Skin epidermis (tissue), 12 donors: ENCODE results near the gene OR52B6.
"Not testable (repeated sequence)": the region's sequence is repeated elsewhere in the genome, so short reads cannot be mapped to it uniquely, and the experiment has no call there.

ENCODE experiments used
- H3K27ac ChIP-seq, 21 experiments: fragments of 200-600 bp; sonication (generic) in 11 of 21; one replicate each; pipeline ENCODE4 v1.5.0; 2020; ENCODE audit warnings: mild to moderate bottlenecking in 3 of 21, inconsistent platforms in 2 of 21, moderate library complexity in 2 of 21
- H3K4me3 ChIP-seq, 7 experiments: fragments of 200-600 bp; sonication (generic) in 2 of 7; one replicate each; pipeline ENCODE4 v1.5.0; 2020; ENCODE audit warnings: inconsistent platforms in 2 of 7, mild to moderate bottlenecking in 2 of 7, moderate library complexity in 1 of 7

The OR52B6 gene, protein sequence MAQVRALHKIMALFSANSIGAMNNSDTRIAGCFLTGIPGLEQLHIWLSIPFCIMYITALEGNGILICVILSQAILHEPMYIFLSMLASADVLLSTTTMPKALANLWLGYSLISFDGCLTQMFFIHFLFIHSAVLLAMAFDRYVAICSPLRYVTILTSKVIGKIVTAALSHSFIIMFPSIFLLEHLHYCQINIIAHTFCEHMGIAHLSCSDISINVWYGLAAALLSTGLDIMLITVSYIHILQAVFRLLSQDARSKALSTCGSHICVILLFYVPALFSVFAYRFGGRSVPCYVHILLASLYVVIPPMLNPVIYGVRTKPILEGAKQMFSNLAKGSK

DNA sequence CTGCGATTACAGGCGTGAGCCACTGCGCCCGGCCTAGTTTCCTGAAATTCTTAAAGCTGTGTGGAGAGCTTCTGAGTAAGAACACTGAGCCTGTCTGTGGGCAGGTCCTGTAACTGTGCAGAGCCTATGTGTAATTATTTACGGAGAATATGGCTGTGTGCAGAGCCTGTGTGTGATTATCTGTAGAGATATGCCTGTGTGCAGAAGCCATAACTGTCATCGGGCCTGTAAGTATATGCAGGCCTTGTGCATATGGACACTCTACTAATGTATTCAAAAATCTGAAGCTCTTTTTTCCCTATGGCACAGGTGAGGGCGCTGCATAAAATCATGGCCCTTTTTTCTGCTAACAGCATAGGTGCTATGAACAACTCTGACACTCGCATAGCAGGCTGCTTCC is at the start of gene OR52B6:
TSS of gene OR52B6 (plus strand) at position 301 of the 400 bp plus-strand sequence. CDS start at position 301, 0 bp downstream.
- no peak within 1 kb of the TSS for H3K27ac ChIP-seq
- no peak within 1 kb of the TSS for H3K4me3 ChIP-seq

DNA sequence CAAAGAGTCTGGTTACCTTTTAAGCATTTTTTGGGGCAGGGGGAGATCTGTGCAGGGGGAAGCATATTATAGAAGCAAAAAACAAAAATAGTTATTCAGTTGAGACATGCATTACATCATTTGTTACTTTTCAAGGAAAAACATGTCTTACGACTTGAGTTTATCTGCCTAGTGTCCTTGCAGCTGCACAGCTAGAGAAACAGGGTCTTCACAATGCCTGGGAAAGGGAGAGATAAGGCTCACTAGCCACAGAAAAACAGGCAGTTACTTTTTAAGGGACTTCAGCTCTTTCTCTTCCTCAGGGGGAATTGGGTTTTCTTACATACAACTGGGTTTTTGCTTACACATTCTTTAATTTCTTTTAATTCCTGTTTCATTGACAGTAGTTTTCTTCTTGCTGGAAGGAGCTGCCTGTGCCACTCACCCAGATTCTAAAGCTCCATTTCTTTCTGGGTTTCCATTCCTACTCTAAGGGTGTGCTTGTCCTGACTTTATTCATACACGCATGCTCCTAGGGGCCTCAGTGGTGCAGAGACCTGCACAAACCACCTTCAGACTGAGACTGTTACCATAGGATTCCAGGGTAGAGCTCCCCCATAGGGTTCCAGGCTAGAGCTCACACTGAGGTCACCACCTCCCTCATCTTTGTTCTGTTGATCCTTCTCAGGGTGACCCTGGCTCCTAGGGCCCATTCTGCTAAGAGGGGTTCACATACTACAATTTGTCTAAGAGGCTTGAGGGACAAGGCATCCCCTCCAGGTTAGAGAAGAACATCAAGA is 49.4 kb upstream of the OR52B6 start:
- Histone ChIP-seq H3K4me3 (no peak overlapping the region), H3K27ac (no peak overlapping the region)

DNA sequence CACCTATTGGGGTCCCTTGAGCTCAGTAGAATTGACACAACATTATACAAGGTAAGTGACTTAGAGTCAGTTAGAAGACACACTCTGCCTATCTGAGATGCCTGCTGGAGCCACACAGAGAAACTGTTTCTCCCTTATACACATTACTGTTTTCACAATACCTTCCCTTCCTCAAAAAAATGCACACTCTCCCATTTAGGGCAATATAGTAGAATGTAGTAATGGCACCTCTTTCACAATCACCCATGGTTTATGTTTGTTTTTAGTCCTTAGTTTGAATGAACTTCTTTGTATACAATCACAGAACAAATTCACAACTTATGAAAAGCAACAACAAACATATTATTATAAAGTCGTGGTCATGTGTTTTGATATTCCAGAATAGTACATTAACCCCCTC is 46.6 kb upstream of the OR52B6 start:
- Histone ChIP-seq H3K4me3 (no peak overlapping the region), H3K27ac (no peak overlapping the region)

DNA sequence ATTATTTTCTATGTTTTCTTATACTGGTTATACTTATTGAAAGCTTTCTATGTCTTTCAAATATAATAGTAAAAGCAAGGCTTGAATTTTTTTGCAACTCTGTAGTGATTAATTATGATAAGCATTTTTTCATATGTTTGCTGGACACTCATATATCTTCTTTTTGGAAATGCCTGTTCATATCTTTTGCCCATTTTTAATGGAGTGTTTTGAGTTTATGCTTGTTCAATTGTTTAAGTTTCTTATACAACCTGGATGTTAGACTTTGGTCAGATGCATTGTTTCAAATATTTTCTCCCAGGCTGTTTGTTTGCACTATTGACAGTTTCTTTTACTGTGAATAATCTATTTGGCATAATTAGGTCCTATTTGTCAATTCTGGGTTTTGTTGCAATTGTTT is 44.2 kb upstream of the OR52B6 start:
- H3K27ac ChIP-seq, result no peak overlapping the region
- H3K4me3 ChIP-seq, result no peak overlapping the region

DNA sequence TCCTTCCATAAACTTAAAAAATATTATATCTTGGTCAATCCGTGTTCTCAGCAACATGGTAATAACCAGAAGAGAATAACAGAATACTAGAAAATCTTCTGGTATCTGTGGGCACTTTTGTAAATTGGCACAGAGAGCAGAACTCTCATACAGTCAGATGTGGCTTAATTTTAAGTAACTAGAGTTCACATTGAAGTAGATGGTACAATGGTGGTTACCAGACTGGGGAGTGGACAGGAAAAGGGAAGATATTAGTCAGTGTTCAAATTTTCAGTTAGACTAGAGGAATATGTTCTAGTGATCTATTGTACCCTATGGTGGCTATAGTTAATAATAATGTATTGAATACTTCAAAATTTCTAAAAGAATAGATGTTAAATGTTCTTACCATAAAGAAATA is 39.2 kb upstream of the OR52B6 start:
- Histone ChIP-seq H3K27ac (no peak overlapping the region), H3K4me3 (no peak overlapping the region)

DNA sequence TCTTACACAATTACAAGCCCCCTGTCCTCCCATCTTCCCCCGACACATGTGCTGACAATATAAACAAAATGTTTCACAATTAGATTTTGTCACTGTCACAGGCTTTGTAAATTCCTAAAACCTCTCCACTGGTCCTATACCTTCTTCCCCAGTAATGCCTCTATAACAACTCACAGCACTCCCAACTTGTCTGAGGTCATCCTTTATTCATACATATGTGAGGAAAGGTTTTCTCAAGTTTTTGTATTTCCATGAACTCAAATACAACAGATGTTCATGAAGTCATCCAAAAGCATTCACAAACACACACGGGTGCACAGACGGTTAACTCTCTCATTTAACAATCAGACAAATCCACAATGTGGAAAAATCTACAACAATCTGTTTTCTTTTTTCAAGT is 34.2 kb upstream of the OR52B6 start:
- Histone ChIP-seq H3K27ac (no peak overlapping the region), H3K4me3 (no peak overlapping the region)

DNA sequence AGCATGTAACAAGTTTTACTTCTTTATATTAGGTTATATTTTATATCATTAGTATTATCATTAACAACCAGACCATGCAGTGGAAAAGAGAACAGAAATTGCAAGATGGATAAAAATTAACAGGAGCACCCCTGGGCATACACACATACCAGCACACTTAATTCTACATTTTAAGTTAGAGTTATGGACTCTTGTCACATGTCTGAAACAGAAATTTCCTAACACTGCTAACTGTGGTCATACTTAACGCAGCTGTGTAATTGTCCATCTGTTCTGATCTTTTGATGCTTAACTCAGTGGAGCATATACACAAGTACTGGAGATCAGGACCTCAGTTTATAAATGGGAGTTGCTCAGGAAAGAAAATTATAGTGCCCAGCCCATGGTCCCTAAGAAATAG is 32.7 kb upstream of the OR52B6 start:
- no peak overlapping the region for H3K4me3 ChIP-seq
- H3K27ac ChIP-seq, result no peak overlapping the region

DNA sequence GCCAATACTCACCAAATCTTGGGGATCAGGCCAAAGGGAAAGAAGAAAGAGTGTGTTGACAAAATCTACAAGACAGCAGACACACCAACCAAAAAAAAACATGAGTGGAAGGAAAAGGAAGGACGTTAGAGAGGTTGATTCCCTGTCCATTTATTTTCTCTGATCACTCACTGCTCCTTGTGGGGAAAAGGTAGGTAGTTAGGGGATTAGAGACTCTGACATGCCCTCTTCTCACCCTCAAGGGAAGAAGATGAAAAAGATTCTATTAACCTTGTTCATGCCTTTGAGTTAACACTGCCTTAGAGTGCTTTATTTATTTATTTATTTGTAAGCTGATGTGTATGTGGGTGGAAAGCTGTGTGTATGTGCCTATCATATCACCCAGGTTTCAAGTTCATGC is 32.2 kb upstream of the OR52B6 start, which contains the start of gene OR52H1:
TSS of gene OR52H1 (minus strand) at position 101 of the 400 bp plus-strand sequence. CDS start 3,035 bp downstream, outside the sequence.
- H3K4me3 ChIP-seq, result no peak within 1 kb of the TSS

DNA sequence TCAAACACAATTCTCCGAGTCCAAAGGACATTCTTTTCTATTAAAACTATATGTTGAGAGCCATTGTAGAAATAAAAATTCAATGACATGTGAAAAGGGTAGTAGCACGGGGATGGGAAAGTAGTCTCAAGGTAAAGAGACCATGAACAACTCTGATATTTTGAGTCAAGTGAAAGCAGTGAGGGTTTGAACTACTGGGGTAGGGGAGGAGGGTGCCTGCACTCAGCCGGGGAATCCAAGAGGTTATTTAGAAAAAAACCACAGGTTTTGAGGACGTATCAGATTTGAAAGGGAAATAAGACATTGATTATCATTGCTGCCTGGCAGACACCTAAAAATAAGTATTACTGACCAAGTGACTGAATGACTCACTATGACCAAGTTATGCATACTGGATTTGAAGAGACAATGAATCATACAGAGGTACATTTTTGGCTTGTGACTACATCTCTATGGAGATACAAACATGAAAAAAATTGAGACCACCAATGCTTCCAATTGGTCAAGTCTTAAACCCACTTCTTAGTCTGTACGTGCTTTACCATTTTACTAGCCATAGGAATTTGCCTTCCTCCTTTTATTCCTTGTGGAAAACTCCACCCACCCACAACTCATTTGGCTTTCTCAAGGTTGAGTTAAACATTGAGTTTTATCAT is 30.1 kb upstream of the OR52B6 start:
- Histone ChIP-seq H3K27ac (no peak overlapping the region), H3K4me3 (no peak overlapping the region)

More for the DNA sequence above, 32.2 kb upstream of the OR52B6 start, which contains the start of gene OR52H1:
- no peak within 1 kb of the TSS for H3K27ac ChIP-seq

DNA sequence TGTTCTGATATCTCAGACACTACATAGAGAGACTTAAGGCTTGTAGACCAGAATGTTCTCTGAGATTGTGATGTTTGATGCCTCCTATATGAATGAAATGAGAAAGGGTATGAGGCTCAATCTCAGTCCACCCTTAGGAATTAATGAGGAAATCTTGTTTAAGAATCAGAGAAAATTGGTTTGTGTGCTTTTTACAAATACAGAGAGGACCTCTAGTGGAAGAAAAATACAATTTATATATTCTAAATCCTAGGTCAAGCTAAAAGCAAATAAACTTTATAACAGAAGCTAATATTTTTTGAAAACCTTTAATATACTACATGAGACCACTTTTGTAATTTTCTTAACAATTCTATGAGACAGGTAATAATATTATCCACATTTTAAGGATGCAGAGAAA is 27.3 kb upstream of the OR52B6 start:
- Histone ChIP-seq H3K27ac (no peak overlapping the region), H3K4me3 (no peak overlapping the region)

DNA sequence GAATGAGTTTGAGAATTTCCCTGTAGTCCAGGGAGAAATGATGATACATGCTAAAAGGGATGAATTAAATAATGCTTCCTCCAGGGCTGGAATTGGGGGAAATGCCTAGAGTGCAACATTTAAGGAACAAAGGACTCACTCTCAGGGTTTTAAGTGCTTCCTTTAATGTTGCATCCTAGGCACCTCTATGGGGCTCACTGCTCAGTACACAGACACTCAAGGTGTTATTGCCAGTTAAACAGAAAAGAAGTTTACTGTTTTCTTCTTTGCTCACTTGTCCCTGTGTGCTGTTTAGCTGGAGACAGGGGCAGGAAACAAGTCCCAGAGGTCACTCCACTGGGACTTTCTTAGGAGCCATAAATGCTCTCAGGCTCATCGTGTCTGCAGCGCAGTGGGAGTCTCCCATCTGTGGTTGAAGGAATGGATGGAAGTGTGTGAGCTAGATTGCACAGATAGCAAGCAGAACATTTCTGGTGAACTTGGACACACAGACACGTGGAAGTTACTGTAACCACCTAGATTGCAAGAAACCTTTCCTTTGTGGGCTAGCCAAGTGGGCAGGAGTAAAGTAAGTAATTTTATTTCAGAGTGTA is 24.0 kb upstream of the OR52B6 start:
- Histone ChIP-seq H3K4me3 (no peak overlapping the region), H3K27ac (no peak overlapping the region)

DNA sequence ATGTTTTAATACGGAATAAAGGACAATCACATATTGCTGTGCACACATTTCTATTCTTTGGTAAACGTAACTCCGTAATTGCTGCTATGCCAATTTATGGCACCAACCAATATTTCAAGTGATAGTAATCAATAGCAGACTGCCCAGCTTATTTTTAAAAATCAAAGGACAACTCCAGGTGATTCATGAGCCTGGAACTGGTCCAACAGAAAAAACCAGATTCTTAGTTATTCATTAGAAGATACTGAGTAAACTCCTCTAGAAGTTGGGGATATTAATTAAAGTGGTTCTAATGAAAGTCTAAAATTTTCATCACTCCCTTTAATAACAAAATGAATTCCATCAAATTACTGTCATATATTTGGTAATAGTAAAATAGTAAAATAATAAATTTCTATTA is 22.9 kb upstream of the OR52B6 start:
- Histone ChIP-seq H3K27ac (no peak overlapping the region), H3K4me3 (no peak overlapping the region)

DNA sequence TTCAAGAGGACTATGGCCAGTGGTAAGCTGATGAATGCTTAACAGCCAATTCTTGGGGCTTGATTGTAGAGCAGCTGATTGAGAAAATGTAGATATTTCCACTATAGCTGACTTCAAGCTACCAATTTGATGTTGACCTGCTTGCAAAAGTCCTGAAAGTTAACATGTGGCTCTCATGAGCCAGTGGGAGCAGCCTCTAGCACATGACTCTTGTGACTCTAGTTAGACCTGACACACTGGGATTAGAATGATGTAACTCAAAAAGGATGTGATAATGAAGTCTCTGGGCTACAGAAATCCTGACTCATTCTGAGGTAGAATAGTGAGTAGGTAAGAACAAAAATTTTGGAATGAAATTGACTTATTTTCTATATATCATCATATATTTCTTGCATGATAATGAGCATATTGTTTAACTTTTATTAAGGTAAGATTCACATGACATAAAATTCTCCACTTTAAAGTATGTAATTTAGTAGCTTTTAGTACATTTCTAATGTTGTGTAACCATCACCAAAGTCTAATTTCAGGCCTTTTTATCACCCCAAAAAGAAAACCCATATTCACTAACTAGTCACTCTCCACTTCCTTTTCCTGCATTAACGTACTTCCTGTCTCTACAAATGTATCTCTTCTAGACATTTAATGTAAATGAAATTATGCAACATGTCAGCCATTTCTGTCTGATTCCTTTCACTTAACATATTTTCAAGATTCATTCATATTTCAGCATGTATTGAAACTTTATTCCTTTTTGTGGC is 16.2 kb upstream of the OR52B6 start:
- H3K4me3 ChIP-seq, result no peak overlapping the region
- no peak overlapping the region for H3K27ac ChIP-seq

DNA sequence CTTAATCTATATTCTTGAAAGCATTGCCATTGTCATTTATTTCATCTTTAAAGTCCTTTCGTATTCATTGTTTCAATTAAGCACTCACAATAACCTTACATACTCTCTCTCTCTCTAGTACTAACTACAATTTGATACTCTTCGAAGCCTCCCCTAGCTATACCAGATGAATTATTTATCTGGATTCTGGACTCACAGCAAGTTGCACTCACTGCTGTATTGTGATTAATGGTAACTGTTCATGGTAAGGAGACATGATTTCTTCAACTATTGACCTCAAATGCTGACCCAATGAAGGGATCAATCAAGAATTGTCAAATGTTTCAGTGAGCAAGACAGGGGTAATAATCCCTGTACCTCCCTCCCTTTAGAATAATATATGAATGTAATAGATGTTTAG is 6.0 kb upstream of the OR52B6 start:
- no peak overlapping the region for H3K27ac ChIP-seq
- no peak overlapping the region for H3K4me3 ChIP-seq

DNA sequence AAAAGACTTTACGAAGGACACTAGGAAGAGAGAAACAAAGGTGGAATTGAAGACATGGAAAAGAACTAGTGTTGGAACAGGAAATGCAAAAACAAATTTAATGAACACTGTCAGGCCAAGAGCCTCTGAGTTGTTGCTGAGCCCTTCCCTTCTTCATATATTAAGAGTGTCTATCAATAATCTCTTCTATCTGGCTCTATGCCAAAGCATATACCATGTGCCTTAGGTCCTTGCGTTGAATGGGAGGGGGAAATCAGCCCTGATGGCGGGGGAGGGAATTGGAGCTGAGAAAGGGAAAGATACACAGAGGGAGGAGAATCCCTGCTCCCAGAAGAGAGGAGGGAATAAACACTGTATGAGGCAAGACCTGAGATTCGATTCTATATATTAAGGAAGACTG is 5.5 kb upstream of the OR52B6 start:
- H3K27ac ChIP-seq, result no peak overlapping the region

DNA sequence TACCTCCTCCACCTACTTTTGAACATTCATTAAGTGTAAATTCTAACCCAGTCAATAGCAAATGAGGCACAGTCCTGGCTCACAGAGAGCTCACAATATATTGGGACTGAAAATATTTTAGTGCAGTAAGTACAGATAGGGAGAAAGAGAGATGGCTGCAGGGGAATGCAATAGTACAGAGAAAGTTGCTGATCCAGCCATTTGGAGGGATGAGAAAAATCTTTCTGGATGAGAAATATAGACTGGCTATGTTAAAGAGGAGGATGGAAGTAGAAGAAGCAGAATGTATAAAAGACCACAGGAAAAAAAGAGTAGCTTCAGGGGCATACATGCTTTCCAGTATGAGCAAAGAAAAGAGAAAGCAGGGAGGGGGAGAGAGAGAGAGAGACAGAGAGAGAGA is 3.6 kb upstream of the OR52B6 start:
- Histone ChIP-seq H3K27ac (no peak overlapping the region), H3K4me3 (no peak overlapping the region)

More for the DNA sequence above, 5.5 kb upstream of the OR52B6 start:
- H3K4me3 ChIP-seq, result no peak overlapping the region

DNA sequence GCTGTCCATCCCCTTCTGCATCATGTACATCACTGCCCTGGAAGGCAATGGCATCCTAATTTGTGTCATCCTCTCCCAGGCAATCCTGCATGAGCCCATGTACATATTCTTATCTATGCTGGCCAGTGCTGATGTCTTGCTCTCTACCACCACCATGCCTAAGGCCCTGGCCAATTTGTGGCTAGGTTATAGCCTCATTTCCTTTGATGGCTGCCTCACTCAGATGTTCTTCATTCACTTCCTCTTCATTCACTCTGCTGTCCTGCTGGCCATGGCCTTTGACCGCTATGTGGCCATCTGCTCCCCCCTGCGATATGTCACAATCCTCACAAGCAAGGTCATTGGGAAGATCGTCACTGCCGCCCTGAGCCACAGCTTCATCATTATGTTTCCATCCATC is 337 bp downstream of the OR52B6 start:
- Histone ChIP-seq H3K27ac (no peak overlapping the region), H3K4me3 (no peak overlapping the region)

DNA sequence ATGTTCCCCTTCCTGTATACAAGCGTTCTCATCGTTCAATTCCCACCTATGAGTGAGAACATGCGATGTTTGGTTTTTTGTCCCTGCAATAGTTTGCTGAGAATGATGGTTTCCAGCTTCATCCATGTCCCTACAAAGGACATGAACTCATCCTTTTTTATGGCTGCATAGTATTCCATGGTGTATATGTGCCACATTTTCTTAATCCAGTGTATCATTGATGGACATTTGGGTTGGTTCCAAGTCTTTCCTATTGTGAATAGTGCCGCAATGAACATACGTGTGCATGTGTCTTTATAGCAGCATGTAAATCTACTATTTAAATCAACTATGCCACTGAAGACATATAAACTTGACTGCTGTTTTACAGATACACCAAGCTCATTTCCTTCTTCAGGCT is 3.8 kb downstream of the OR52B6 start:
- H3K27ac ChIP-seq, result not testable (repeated sequence)

DNA sequence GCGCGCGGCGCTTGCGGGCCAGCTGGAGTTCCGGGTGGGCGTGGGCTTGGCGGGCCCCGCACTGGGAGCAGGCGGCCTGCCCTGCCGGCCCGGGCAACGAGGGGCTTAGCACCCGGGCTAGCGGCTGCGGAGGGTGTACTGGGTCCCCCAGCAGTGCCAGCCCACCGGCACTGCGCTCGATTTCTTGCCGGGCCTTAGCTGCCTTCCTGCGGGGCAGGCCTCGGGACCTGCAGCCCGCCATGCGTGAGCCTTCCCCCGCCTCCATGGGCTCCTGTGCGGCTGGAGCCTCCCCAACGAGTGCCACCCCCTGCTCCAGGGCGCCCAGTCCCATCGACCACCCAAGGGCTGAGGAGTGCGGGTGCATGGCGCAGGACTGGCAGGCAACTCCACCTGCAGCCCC is 9.2 kb downstream of the OR52B6 start:
- H3K4me3 ChIP-seq, H3K27ac ChIP-seq: not testable (repeated sequence)

More for the DNA sequence above, 3.8 kb downstream of the OR52B6 start:
- not testable (repeated sequence) for H3K4me3 ChIP-seq

DNA sequence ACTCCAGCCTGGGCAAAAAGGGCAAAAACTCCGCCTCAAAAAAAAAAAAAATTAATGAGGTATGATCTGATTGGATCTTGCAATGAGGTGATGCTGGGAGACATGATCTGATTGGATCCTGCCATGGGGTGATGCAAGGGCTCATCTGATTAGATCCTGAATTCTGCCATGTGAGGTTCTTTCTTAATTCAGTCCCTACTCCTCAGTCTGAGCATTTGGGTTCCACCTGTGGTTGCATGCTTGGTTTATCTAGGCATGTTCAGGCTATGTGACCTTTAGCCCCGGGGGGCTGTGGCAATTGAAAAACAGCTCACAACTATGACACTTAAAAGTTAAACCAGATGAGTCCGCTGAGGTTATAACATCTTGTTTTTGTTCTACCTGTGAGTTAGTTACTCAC is 10.9 kb downstream of the OR52B6 start:
- Histone ChIP-seq H3K4me3 (no peak overlapping the region), H3K27ac (no peak overlapping the region)
